ENCODE results near the gene LHFPL2.

- TF ChIP-seq CTCF (IDR thresholded peaks at IDR 0.05): no peak
- no peak for TF ChIP-seq POLR2A (IDR thresholded peaks at IDR 0.05)
Measured at GRCh38 chr5:78611126-78611605, 37.4 kb downstream of the LHFPL2 start.

All from uterus (tissue), 2 donors.